Right lobe of liver (tissue), 4 donors: ENCODE results near the gene CNTN6.

Experiments used
- POLR2A ChIP-seq: fragments of 450-650 bp; IDR thresholded peaks from one replicate; pipeline ENCODE4 v1.6.1; 2017; ENCODE audit warnings: antibody characterized with exemption, mild to moderate bottlenecking
- TF ChIP-seq, protein P1 (sequence below), 4 donors: fragments of 200-600 bp in 3 of 4; fragments of 450-650 bp in 1 of 4; IDR thresholded peaks; one replicate each; pipeline versions ENCODE4 v1.5.1 to v1.8.0; 2016 to 2022; ENCODE audit warnings: antibody characterized with exemption in 4 of 4, mild to moderate bottlenecking in 2 of 4
- donor health status: DM: no; HTN: no; CAD: no.
- donor health status: DM: no; HTN: no; CAD: no.
- donor health status: DM: no; HTN: yes; CAD: no.

GRCh38 chr3:1380926-1381646 lies 288.3 kb downstream of the CNTN6 start:
- no peak for TF ChIP-seq POLR2A
- TF ChIP-seq, protein P1, sequence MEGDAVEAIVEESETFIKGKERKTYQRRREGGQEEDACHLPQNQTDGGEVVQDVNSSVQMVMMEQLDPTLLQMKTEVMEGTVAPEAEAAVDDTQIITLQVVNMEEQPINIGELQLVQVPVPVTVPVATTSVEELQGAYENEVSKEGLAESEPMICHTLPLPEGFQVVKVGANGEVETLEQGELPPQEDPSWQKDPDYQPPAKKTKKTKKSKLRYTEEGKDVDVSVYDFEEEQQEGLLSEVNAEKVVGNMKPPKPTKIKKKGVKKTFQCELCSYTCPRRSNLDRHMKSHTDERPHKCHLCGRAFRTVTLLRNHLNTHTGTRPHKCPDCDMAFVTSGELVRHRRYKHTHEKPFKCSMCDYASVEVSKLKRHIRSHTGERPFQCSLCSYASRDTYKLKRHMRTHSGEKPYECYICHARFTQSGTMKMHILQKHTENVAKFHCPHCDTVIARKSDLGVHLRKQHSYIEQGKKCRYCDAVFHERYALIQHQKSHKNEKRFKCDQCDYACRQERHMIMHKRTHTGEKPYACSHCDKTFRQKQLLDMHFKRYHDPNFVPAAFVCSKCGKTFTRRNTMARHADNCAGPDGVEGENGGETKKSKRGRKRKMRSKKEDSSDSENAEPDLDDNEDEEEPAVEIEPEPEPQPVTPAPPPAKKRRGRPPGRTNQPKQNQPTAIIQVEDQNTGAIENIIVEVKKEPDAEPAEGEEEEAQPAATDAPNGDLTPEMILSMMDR (IDR thresholded peaks at IDR 0.05), result no peak
